Rectal smooth muscle tissue (tissue), 1 donor: Measurements from ENCODE around the gene MAN2B2.

Experiments
- H3K27ac ChIP-seq: one replicate; pipeline ENCODE4 v1.7.0; 2013; ENCODE audit warnings: low read depth, low read length, inconsistent platforms
- H3K27me3 ChIP-seq: one replicate; pipeline ENCODE4 v1.7.0; 2013; ENCODE audit warnings: low read length; ENCODE audit not compliant: control insufficient read depth, insufficient read depth
- H3K36me3 ChIP-seq: one replicate; pipeline ENCODE4 v1.7.0; 2013; ENCODE audit warnings: low read length; ENCODE audit not compliant: control insufficient read depth, insufficient read depth
- H3K4me1 ChIP-seq: one replicate; pipeline ENCODE4 v1.7.0; 2013; ENCODE audit warnings: low read length; ENCODE audit not compliant: control insufficient read depth, insufficient read depth
- H3K4me3 ChIP-seq: one replicate; pipeline ENCODE4 v1.7.0; 2013; ENCODE audit warnings: low read length
- H3K9ac ChIP-seq: one replicate; pipeline ENCODE4 v1.7.0; 2013; ENCODE audit warnings: low read length

Gene MAN2B2

DNA sequence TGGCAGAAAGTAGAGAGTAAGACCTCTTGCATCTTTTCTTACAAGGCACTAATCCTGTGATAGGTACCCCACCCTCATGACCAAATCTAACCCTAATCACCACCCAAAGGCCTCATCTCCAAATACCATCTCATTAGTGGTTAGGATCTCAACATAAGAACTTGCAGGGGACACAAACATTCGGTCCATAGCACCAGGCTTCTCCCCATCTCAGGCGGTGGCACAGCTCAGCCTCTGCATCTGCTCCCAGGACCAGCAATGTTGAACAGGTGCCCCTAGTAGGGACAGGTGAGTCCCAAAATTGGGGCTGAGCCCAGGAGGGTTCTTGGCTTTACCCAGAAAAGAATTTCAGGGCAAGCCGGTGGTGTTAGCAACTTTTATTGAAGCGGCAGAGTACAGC is 57.1 kb downstream of the MAN2B2 start:
- no peak overlapping the region for H3K27ac ChIP-seq
- no peaks in the 10 kb centered on the region for H3K27me3 ChIP-seq
- H3K4me3 ChIP-seq: no peak overlapping the region
- H3K4me1 ChIP-seq: no peaks in the 10 kb centered on the region
- H3K9ac ChIP-seq: no peak overlapping the region
- H3K36me3 ChIP-seq: no peaks in the 10 kb centered on the region

DNA sequence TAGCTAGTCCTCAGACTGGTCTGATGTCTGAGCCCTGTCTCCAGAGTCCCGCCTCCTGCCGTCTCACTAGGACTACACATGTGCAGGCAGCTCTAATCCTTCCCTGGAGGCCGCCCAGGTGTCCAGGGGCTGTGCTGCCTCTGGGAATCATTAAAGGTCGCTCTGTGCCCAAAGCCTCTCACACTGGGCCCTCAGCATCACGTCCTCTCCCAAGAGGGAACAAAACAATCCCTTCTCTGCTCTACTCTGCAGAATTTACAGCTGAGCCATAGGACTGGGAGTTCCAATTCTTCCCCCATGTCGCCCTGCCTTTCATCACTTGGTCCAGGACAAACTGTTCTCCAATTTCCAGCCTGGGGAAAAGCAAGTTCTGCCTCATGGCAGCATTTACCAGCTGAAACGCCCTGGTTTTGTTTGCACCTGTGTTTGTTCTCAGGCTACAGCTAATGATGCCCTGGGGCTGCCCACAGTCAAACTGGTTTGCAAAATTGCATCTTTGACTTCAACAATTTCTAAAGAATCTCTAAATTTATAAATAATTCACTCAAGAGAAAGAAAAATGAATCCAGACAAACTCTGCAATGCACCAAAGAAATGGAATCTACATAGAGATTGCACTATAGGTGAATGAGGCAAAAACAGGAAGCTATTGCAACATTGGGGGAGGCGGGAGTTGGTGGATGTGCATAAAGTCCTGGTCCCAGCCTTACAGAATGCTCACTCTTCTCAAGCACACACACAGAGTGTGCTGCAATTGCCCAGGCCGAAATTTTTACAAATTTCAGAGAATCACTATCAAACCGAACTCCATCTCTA is 58.3 kb downstream of the MAN2B2 start:
- Histone ChIP-seq H3K4me1 (no peaks in the 10 kb centered on the region), H3K27me3 (no peaks in the 10 kb centered on the region), H3K36me3 (no peaks in the 10 kb centered on the region), H3K9ac (no peak overlapping the region), H3K27ac (no peak overlapping the region), H3K4me3 (no peak overlapping the region)

DNA sequence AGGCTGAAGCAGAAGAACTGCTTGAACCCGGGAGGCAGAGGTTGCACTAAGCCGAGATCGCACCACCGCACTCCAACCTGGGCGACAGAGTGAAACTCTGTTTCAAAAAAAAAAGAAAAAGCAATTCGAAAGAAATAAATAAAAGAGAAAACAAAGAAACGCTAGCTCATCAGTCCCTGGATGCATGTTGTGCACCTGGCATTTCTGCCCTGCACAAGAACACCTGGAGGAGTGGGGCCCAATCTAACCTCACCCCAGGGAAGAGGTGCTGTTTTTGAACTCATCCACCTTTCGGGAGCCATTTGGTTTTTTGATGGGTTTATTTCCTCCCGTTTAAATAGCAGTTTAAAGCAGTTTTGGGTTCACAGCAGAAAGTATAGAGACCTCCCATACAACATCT is 59.8 kb downstream of the MAN2B2 start:
- no peaks in the 10 kb centered on the region for H3K36me3 ChIP-seq
- no peaks in the 10 kb centered on the region for H3K4me1 ChIP-seq
- H3K27ac ChIP-seq: no peak overlapping the region
- H3K27me3 ChIP-seq: no peaks in the 10 kb centered on the region
- no peak overlapping the region for H3K4me3 ChIP-seq
- no peak overlapping the region for H3K9ac ChIP-seq

DNA sequence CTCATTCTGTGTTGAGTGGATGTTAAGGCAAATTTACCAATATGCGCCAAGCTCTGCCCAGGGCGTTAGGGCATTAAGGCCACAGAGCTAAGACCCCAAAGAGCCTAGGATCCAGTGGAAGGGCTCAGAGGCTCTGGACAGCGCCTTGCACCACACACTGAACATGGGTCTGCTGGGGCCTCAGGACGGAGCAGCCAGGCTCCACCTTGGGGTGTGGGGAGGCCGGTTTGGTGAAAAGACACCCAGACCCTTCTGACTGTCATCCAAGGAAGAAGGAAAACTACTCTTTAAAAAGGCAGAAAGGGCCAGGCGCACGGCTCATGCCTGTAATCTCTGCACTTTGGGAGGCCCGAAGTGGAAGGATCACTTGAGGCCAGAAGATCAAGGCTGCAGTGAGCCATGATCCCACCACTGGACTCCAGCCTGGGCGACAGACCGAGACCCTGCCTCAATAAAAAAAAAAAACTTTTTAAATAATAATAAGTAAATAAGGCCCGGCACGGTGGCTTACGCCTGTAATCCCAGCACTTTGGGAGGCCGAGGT is 64.2 kb downstream of the MAN2B2 start:
- Histone ChIP-seq H3K9ac (no peak overlapping the region), H3K27ac (no peak overlapping the region)

DNA sequence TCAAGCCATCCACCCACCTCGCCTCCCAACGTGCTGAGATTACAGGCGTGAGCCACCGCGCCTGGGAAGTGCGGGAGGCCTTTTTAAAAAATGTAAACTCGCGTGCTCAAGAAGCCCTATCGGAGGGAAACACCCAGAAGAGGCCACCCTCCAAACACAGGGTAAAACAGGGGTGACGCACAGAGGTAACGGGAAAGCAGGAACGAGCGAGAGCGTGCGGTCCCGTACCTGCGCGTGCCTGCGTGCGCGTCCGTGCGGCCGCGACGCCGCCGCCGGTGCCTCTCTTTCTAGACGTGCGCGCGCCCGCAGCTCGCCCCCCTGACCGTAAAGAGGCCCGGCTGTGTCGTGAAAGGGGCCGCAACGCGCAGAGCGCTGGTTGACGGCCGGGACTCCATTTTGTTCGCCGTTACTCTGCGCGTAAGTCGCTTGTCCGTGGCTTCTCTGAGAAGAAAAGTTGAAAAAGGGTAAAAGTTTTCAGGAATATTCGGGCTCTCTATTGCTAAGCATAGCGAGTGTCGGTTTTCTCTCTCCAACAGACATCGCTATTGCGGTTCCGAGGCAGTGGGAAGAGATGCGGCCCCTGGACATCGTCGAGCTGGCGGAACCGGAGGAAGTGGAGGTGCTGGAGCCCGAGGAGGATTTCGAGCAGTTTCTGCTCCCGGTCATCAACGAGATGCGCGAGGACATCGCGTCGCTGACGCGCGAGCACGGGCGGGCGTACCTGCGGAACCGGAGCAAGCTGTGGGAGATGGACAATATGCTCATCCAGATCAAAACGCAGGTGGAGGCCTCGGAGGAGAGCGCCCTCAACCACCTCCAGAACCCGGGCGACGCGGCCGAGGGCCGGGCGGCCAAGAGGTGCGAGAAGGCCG is 65.5 kb downstream of the MAN2B2 start, which contains the start of gene MRFAP1:
Gene MRFAP1, plus strand, starts transcription at position 394 of the 872 bp plus-strand sequence. Its CDS starts 178 bp downstream, at position 572.
- Histone ChIP-seq H3K36me3 (peaks cover 13% of the 10 kb centered on the region), H3K4me1 (peaks cover 21% of the 10 kb centered on the region), H3K27me3 (no peaks in the 10 kb centered on the region), H3K9ac (peak within 1 kb of the TSS; percentile 93), H3K27ac (peak within 1 kb of the TSS; percentile 96), H3K4me3 (peak within 1 kb of the TSS; percentile 97)

More for the DNA sequence above, 64.2 kb downstream of the MAN2B2 start:
- peaks cover 13% of the 10 kb centered on the region for H3K36me3 ChIP-seq
- no peaks in the 10 kb centered on the region for H3K27me3 ChIP-seq
- no peak overlapping the region for H3K4me3 ChIP-seq
- H3K4me1 ChIP-seq: peaks cover 21% of the 10 kb centered on the region

DNA sequence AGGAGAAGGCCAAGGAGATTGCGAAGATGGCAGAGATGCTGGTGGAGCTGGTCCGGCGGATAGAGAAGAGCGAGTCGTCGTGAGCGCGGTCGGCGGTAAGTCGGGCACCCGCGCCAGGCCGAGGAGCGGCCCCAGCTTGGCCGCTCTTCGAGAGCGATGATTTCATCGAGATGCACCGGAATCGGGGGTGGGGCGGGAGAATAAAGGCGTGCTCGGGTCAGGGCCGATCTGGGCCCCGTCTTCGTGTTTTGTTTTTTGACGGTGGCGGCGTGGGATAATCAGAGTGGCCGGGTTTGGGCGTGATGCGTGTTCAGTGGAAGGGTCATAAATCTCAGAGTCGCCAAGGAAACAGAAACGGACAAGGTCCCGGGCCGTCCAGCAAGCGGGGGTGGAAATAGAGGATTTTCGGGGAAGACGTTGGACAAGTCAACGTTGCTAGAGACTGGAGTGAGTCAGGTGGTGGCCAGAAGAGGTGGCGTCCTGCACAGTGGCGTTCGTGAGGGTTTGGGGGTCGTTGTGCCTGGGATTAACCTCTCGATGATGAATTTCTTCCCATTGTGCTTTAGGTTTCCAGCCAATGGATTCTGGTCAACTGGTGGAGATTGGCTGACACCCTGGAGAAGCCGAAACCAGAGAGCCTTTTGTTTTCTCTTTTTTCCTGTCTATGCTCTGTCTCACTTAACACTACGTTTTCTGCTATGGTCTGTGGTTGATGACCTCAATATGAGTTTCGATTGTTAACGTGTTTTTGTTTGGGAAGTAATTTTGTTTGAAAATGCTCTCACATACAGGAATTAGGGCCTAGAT is 66.4 kb downstream of the MAN2B2 start:
- peaks cover 21% of the 10 kb centered on the region for H3K4me1 ChIP-seq
- peak overlapping the region; percentile 96 for H3K27ac ChIP-seq
- H3K4me3 ChIP-seq: peak overlapping the region; percentile 97
- no peaks in the 10 kb centered on the region for H3K27me3 ChIP-seq
- H3K36me3 ChIP-seq: peaks cover 13% of the 10 kb centered on the region
- peak overlapping the region; percentile 93 for H3K9ac ChIP-seq

DNA sequence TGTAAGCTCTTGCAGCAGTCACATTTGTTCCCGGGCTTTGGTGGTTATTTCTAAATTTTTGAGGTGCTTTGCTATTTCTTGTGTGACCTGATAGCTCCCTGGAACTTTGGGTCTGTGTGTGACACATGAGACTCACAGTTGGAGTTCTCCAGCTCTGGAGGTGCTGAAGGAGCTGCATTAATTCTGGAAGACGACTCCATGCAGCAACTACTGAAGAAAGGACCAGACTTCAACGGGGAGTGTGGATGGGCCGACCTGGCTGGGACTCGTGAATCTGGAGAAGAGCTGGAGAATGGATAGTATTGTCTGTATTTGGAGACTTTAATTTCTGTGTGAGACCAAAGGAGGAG is 67.0 kb downstream of the MAN2B2 start:
- H3K9ac ChIP-seq: no peak overlapping the region
- peaks cover 13% of the 10 kb centered on the region for H3K36me3 ChIP-seq
- H3K4me3 ChIP-seq: peak overlapping the region; percentile 97
- H3K27me3 ChIP-seq: no peaks in the 10 kb centered on the region
- peaks cover 21% of the 10 kb centered on the region for H3K4me1 ChIP-seq
- peak overlapping the region; percentile 96 for H3K27ac ChIP-seq

DNA sequence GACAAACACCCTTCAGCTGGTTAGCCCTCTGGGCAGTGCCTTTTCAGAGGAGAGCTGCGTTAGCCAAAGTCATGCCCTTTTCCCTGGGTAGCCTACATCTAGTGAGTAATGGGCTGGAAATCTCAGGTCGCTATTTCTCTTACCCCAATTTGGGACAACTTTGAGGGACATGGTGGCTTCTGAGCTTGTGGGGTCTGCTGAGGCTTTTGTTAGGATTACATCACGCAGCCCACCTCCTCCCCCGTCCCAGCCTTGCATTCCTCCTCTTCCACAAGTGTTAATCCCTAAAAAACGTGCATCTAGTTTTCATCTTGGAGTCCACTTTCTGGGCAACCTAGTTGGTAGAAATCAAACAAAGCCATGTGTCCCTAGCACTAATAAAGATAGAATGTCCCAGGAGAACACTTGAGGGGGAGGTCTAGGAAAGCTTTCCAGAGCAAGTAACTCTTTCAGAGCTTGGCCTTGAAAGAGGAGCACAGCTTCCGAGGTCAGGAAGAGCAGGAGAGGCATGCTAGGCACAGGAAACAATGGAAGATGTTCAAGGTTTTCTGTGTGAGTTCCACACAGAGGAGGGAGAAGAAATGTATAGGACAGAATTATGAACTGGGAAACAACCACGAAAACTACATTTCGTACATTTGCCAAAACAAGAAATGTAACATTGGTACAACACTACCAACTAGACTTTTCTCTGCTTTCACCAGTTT is 68.3 kb downstream of the MAN2B2 start:
- no peak overlapping the region for H3K4me3 ChIP-seq
- peaks cover 13% of the 10 kb centered on the region for H3K36me3 ChIP-seq
- peaks cover 21% of the 10 kb centered on the region for H3K4me1 ChIP-seq
- H3K27ac ChIP-seq: no peak overlapping the region
- H3K27me3 ChIP-seq: no peaks in the 10 kb centered on the region
- H3K9ac ChIP-seq: no peak overlapping the region

DNA sequence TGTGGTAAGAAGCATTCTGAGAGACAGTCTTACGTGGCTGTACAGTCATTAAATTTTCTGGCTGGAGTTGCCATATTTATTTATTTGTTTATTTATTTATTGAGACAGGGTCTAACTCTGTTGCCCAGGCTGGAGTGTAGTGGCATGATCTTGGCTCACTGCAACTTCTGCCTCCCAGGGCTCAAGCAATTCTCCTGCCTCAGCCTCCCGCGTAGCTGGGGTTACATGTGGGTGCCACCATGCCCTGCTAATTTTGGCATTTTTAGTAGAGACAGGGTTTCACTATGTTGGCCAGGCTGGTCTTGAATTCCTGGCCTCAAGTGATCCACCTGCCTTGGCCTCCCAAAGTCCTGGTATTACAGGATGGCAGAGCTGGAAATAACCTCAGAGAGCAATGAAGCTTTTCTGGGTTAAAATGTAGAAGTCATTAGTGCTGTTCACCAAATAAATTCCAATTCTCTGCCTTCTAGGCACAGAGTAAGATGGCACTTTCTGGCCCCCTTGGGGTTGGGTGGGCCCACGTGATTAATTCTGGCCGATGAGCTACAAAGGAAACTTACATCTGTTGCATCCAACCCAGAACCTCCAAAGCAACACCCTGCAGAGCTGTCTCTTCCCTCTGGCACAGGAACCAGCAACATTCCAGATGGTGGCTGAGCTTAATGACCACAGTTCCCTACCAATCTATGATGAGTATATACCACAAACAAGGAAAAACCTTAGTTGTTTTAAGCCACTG is 70.0 kb downstream of the MAN2B2 start:
- Histone ChIP-seq H3K27ac (no peak overlapping the region), H3K9ac (no peak overlapping the region), H3K4me1 (peaks cover 21% of the 10 kb centered on the region)

DNA sequence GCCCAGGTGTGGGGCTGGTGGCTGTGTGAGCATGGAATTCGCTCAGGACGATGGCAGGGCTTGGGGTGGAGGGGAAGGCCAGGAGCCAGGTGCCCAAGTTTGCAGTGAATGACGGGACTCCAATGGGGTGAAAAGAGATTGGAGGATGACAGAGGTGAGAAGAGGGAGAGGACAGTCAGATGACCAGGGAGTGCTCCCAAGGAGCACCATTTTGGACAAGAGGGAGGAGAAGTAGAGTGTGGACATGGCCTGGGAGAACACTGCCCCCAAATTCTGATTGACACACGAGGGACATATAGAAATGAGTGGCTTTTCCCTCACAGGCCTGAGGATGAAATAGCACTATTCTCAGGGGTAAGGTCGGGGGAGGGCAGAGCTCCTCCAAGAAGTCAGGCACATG is 72.2 kb downstream of the MAN2B2 start:
- Histone ChIP-seq H3K27me3 (no peaks in the 10 kb centered on the region), H3K27ac (no peak overlapping the region), H3K4me3 (no peak overlapping the region), H3K9ac (no peak overlapping the region), H3K4me1 (peaks cover 14% of the 10 kb centered on the region), H3K36me3 (peaks cover 9% of the 10 kb centered on the region)

More for the DNA sequence above, 70.0 kb downstream of the MAN2B2 start:
- Histone ChIP-seq H3K27me3 (no peaks in the 10 kb centered on the region), H3K36me3 (peaks cover 13% of the 10 kb centered on the region), H3K4me3 (no peak overlapping the region)
